K562 (cell line): ENCODE data around the gene ZNF488.

Experiments
- POLR2A ChIP-seq: fragments of 450-650 bp; conservative IDR thresholded peaks from 2 replicates; pipeline ENCODE4 v1.6.1; 2016
- SRSF9 ChIP-seq: fragments of 200-400 bp; formaldehyde crosslinking; IDR thresholded peaks from 2 replicates; pipeline ENCODE4 v1.6.1; 2017; ENCODE audit warnings: low read depth, low read length, borderline replicate concordance
- STAT5B ChIP-seq: fragments of 250-450 bp; sonication (Bioruptor Pico); IDR thresholded peaks from 2 replicates; pipeline ENCODE4 v1.8.0; 2021; ENCODE audit warnings: mild to moderate bottlenecking, inconsistent platforms
- ZBTB1 ChIP-seq: sonication (generic); formaldehyde crosslinking; IDR thresholded peaks from 2 replicates; pipeline ENCODE4 v1.8.1; 2023; ENCODE audit warnings: missing genetic modification reagents, low read depth, mild to moderate bottlenecking, borderline replicate concordance
- ZBTB7A ChIP-seq: IDR thresholded peaks from 2 replicates; pipeline ENCODE4 v1.6.1; 2011; ENCODE audit warnings: low read depth, mild to moderate bottlenecking, low read length, moderate library complexity, borderline replicate concordance; ENCODE audit not compliant: control insufficient read depth

DNA sequence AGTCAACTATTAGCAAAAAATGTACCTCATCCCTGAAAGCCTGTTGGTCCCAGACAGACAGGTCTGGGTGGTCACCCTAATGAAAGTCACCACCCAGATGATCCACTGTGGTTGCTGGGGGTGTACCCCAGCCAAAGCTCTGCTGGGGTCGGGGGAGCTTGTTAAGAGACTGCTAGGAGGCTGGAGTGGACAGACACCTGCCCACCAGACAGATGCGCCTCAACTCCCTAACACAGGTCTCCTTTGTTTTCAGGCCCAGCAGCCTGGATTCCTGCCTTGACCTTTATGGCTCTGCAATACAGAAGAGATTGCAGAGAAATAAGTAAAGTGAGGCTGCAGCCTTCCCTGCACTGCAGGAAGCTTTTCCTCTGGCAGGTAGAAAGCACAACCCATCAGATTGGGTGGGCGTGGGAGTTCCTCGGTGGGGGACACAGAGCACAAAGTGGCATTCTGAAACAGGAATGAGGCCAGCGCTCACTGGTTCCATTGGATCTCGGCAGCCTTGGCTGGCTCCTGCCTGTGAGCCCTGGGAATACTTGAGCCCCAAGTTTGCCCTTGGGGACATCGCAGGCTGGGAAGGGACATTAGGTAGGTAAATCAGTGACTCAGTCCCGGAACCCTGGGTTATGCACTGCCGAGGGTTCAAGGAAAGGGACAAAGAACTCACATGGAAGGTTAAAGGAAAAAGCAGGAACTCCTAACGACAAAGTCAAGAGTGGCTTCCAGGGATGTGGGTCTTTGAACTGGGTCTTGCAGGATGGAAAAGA lies 18.0 kb upstream of the ZNF488 start:
- TF ChIP-seq SRSF9 (no peak), STAT5B (CRISPR knock-in tag) (no peak), ZBTB7A (no peak), ZBTB1 (CRISPR knock-in tag) (no peak), POLR2A (no peak)
